Mesothelial cell of epicardium (in vitro differentiated cells): ENCODE measurements around the gene DCP2. TPM values are rescaled to one million over a fixed set of nuclear protein-coding genes. Genes with fewer than 3 reads are reported as not detected.
"Not testable (repeated sequence)": the region's sequence is repeated elsewhere in the genome, so short reads cannot be mapped to it uniquely, and the experiment has no call there.

ENCODE experiments used
- DNase-seq, 2 experiments: peaks; one replicate each; pipeline ENCODE4 v3.0.0; 2021; ENCODE audit warnings: low spot score in 2 of 2; ENCODE audit not compliant: unreplicated experiment in 2 of 2
- H3K27ac Mint-ChIP-seq: 2 replicates; pipeline ENCODE4 v1.8.0; 2021; ENCODE audit warnings: mixed read lengths
- H3K27me3 Mint-ChIP-seq: 2 replicates; pipeline ENCODE4 v1.8.0; 2021; ENCODE audit warnings: low read depth, mixed read lengths
- H3K36me3 Mint-ChIP-seq: 2 replicates; pipeline ENCODE4 v1.8.0; 2021; ENCODE audit warnings: mixed read lengths
- H3K4me1 Mint-ChIP-seq: 2 replicates; pipeline ENCODE4 v1.8.0; 2021; ENCODE audit warnings: mixed read lengths
- H3K4me3 Mint-ChIP-seq: 2 replicates; pipeline ENCODE4 v1.8.0; 2021; ENCODE audit warnings: mild to moderate bottlenecking, moderate library complexity, mixed read lengths
- H3K9me3 Mint-ChIP-seq: 2 replicates; pipeline ENCODE4 v1.8.0; 2021; ENCODE audit warnings: mixed read lengths
- CTCF ChIP-seq: fragments of 200-600 bp; sonication (generic); IDR thresholded peaks from one replicate; pipeline ENCODE4 v1.5.0; 2021; ENCODE audit warnings: antibody characterized with exemption; ENCODE audit not compliant: unreplicated experiment
- total RNA-seq: library from RNA; stranded (reverse); gene quantifications from 3 replicates; pipeline ENCODE4 v1.2.1, GENCODE V29; 2021

The DCP2 gene
- total RNA-seq, 1 donor from 2014 or later: 88.5 TPM

GRCh38 chr5:112951124-112951702 lies 25.4 kb upstream of the DCP2 start:
- Mint-ChIP-seq H3K27ac (no peak overlapping the region), H3K36me3 (peaks cover 2% of the 10 kb centered on the region), H3K9me3 (peaks cover 10% of the 10 kb centered on the region), H3K4me1 (no peaks in the 10 kb centered on the region), H3K27me3 (no peaks in the 10 kb centered on the region), H3K4me3 (no peak overlapping the region)
- TF ChIP-seq CTCF: no peak
- no peak for DNase-seq

GRCh38 chr5:112956606-112957005 lies 20.0 kb upstream of the DCP2 start:
- Mint-ChIP-seq H3K27me3 (no peaks in the 10 kb centered on the region), H3K27ac (no peak overlapping the region), H3K9me3 (peaks cover 5% of the 10 kb centered on the region), H3K4me1 (peaks cover 24% of the 10 kb centered on the region), H3K36me3 (peaks cover 2% of the 10 kb centered on the region), H3K4me3 (no peak overlapping the region)
- DNase-seq: no peak
- TF ChIP-seq CTCF: no peak

GRCh38 chr5:112957036-112957808 lies 19.4 kb upstream of the DCP2 start:
- H3K27me3 Mint-ChIP-seq: no peaks in the 10 kb centered on the region

GRCh38 chr5:112958093-112959088 lies 18.2 kb upstream of the DCP2 start:
- Mint-ChIP-seq H3K27ac (no peak overlapping the region), H3K4me1 (peaks cover 24% of the 10 kb centered on the region), H3K4me3 (no peak overlapping the region), H3K36me3 (peaks cover 1% of the 10 kb centered on the region), H3K27me3 (no peaks in the 10 kb centered on the region), H3K9me3 (peaks cover 3% of the 10 kb centered on the region)
- no peak for TF ChIP-seq CTCF
- DNase-seq: no peak

More at GRCh38 chr5:112957036-112957808, 19.4 kb upstream of the DCP2 start:
- Mint-ChIP-seq H3K9me3 (peaks cover 5% of the 10 kb centered on the region), H3K4me3 (no peak overlapping the region), H3K36me3 (peaks cover 2% of the 10 kb centered on the region), H3K27ac (no peak overlapping the region), H3K4me1 (peaks cover 24% of the 10 kb centered on the region)
- TF ChIP-seq CTCF: no peak
- no peak for DNase-seq

- H3K27ac Mint-ChIP-seq, H3K27me3 Mint-ChIP-seq: not testable (repeated sequence)
- peaks cover 28% of the 10 kb centered on the region for H3K4me1 Mint-ChIP-seq
Measured at GRCh38 chr5:112959872-112960271, 16.7 kb upstream of the DCP2 start.

More at GRCh38 chr5:112959872-112960271, 16.7 kb upstream of the DCP2 start:
- not testable (repeated sequence) for H3K9me3 Mint-ChIP-seq, H3K36me3 Mint-ChIP-seq, DNase-seq, H3K4me3 Mint-ChIP-seq
